ENCODE results near the gene CRIM1.

- TF ChIP-seq TAF1 (IDR thresholded peaks at IDR 0.05; ENCODE audit: low read depth) = no peak
- TF ChIP-seq, protein P1, sequence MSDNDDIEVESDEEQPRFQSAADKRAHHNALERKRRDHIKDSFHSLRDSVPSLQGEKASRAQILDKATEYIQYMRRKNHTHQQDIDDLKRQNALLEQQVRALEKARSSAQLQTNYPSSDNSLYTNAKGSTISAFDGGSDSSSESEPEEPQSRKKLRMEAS (IDR thresholded peaks at IDR 0.05) = no peak
- TF ChIP-seq, protein P2, sequence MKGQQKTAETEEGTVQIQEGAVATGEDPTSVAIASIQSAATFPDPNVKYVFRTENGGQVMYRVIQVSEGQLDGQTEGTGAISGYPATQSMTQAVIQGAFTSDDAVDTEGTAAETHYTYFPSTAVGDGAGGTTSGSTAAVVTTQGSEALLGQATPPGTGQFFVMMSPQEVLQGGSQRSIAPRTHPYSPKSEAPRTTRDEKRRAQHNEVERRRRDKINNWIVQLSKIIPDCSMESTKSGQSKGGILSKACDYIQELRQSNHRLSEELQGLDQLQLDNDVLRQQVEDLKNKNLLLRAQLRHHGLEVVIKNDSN (IDR thresholded peaks at IDR 0.05) = no peak
- TF ChIP-seq, protein P3, sequence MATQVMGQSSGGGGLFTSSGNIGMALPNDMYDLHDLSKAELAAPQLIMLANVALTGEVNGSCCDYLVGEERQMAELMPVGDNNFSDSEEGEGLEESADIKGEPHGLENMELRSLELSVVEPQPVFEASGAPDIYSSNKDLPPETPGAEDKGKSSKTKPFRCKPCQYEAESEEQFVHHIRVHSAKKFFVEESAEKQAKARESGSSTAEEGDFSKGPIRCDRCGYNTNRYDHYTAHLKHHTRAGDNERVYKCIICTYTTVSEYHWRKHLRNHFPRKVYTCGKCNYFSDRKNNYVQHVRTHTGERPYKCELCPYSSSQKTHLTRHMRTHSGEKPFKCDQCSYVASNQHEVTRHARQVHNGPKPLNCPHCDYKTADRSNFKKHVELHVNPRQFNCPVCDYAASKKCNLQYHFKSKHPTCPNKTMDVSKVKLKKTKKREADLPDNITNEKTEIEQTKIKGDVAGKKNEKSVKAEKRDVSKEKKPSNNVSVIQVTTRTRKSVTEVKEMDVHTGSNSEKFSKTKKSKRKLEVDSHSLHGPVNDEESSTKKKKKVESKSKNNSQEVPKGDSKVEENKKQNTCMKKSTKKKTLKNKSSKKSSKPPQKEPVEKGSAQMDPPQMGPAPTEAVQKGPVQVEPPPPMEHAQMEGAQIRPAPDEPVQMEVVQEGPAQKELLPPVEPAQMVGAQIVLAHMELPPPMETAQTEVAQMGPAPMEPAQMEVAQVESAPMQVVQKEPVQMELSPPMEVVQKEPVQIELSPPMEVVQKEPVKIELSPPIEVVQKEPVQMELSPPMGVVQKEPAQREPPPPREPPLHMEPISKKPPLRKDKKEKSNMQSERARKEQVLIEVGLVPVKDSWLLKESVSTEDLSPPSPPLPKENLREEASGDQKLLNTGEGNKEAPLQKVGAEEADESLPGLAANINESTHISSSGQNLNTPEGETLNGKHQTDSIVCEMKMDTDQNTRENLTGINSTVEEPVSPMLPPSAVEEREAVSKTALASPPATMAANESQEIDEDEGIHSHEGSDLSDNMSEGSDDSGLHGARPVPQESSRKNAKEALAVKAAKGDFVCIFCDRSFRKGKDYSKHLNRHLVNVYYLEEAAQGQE (IDR thresholded peaks at IDR 0.05; ENCODE audit: low read depth) = no peak
Observed at GRCh38 chr2:36478999-36479398, 123.4 kb downstream of the CRIM1 start.
